HT-29 (cell line): ENCODE results near the gene NATD1. TPM values are rescaled to one million over a fixed set of nuclear protein-coding genes. Genes with fewer than 3 reads are reported as not detected.
A peak's percentile ranks its signal among the peaks of the same experiment; 100 is the strongest.

Source experiments
- DNase-seq: peaks from one replicate; pipeline ENCODE4 v3.0.0-alpha.2; 2015; ENCODE audit warnings: low spot score
- total RNA-seq: library from RNA; depleted of rRNA; stranded (reverse); fragments of >200 nt; shearing (Covaris generic); gene quantifications from 2 replicates; pipeline ENCODE4 v1.2.3, GENCODE V29; 2014; rRNA removed

NATD1 gene, protein sequence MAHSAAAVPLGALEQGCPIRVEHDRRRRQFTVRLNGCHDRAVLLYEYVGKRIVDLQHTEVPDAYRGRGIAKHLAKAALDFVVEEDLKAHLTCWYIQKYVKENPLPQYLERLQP
- total RNA-seq, result 0.97 and 1.1 TPM in 2 replicates

DNA sequence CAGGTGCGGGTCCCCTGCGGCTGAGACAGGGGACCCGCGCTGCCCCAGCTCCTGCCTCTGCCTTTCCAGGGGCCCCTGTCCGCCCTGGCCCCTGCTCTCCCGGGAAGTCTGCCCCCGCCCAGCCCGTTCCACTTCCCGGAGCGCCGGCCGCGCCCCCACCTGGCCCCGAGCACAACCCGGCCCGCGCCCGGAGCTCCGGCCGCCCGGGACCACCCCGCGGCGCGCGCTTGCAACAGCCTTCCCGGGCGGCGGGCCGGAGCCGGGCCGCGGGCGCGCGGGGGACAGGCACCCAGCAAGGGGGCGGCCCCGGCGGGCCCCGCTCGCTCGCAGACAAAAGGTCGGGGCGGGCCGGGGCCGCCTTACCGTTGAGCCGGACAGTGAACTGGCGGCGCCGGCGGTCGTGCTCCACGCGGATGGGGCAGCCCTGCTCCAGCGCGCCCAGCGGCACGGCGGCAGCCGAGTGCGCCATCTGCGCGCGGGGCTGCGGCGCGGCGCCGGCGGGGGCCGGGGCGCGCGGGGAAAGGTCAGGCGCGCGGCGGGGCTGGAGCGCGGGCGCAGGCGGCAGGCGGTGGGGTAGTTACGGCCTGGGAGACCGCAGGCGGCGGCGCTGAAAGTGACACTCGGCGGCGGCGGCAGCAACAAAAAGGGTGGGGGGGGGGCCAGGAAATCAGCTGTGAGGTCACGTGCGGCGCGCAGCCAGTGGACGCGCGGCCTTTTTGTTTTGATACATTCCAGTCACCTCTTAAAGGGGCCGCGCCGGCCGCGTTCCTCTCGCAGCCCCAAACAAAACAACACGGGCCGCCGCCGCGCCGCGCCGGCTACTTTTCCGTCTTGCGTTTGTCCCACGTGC lies at the start of gene NATD1:
TSS of gene NATD1 (minus strand) at position 615 of the 850 bp plus-strand sequence. CDS start at position 469, 146 bp downstream.
- DNase-seq, result peak; percentile 57

DNA sequence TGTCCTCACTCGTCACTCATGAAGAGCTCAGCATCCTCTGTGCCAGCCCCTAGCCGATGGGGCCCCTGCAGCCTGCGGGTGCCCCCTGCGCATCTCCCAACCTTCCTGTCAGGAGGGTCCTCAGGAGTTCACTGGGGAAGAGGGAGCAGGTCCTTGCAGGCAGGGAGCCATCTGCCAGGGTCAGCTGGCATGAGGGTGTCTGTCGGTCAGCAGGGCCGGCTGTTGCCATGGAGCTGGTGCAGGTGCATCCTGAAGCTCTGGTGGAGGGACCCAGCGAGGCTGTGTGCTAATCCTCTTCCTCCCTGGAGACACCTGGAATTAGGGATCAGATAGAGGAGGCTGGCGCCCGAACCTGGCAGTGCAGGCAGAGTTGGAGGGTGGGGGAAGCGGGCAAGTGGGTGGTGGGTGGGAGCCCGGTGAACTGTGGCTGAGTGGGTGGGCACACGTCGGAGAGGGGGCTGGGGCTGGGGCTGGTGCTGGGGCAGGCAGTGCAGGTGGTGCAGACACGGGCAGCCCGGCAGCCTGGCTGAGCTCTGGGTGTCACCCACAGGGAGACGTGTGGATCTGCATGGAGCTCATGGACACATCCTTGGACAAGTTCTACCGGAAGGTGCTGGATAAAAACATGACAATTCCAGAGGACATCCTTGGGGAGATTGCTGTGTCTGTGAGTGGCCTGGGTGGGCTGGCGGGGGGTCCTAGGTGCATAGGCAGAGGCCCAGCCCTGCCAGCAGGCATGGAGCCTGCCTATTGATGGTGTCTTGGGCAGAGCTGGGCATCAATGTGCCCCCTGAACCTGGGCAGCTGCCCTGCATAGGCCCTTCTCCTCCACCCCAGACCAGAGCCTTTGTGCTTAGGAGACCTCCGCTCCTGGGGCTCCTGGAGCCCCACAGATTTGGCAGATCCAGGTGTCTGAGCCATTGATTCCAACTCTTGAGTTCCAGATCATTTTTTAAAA lies 48.7 kb upstream of the NATD1 start:
- no peak for DNase-seq

DNA sequence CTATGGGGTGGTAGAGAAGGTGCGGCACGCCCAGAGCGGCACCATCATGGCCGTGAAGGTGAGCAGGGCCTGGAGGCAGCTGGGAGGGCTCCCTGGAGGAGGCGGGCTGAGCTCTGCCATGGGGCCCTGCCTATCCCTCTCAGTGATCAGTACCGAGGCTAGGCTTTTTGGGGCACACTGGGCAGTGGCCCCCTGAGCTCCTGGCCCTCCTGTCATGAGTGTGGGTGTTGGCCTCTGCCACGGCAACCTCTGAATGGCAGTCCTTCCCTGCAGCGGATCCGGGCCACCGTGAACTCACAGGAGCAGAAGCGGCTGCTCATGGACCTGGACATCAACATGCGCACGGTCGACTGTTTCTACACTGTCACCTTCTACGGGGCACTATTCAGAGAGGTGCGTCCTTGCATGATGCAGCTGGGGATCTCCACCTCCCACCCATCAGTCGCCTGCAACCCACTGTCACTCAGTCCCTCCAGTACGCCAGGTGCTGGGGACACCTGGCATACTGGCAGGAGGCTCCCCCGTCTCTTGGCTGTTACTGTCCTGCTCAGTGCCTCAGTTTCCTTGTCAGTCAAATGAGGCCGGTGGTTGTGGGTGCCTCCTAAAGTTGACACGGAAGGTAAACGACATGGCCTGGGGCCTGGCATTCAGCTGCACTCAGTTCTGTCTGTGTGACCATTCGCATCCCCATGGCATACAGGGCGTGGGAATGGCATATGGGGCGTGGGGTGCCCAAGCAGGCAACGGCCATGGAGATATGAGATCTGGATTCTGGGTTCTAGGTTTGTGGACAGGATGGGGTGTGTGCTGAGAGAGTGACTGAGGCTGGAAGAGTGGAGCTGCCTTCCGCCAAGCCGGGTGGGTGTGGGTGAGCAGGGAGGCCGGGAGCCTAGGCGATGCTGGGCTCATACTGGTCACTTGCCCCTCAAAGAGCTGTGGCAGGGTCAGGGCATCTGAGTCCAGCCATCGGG lies 47.7 kb upstream of the NATD1 start:
- no peak for DNase-seq

DNA sequence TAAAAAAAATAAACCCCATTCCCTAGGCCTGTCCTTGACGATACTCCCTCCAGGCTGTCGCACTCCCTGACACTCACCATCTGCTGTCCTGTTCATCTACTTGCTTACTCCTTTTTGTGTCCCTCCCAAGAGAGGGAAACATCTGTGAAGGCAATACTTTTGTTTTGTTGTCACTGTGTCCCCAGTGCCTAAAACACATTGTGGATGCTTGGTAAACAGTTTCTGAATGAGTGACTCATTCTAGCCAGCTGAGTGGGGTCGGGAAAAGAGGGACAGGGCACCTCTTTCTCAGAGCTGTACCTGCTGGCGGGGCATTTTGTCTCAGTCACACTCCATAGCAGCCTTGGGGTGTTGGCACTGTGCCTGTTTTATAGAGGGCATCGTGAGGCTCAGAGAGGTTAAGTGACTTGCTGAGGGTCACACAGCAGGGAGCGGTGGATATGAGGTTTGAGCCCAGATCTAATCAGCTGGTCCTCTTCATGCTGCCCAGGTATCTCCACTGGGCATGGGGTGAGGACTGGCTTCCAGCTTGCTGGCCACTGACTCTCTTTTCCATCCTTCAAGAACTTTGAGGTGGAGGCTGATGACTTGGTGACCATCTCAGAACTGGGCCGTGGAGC lies 46.9 kb upstream of the NATD1 start:
- DNase-seq, result no peak

DNA sequence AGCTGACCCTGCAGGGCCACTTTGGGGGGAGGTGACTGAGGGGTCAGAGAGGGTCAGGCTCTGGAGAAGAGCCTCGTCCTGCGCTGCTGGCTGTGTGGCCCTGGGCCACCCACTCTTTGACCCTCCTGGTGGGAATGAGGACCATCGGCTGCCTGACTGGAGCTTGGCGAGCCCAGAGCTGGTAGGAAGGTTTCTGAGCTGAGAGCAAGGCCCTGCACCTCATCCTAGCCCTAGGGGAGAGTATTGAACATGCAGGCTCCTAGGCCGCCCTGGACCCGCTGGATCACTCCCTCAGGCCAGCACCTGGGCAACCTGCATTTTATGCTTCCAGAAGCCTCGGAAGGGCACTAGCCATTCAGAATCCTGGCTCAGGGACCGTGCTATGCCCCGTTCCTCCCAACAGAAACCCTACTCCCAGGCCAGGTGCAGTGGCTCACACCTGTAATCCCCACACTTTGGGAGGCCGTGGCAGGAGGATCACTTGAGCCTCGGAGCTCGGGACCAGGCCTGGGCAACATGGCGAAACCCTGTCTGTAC lies 45.8 kb upstream of the NATD1 start:
- DNase-seq, result no peak

DNA sequence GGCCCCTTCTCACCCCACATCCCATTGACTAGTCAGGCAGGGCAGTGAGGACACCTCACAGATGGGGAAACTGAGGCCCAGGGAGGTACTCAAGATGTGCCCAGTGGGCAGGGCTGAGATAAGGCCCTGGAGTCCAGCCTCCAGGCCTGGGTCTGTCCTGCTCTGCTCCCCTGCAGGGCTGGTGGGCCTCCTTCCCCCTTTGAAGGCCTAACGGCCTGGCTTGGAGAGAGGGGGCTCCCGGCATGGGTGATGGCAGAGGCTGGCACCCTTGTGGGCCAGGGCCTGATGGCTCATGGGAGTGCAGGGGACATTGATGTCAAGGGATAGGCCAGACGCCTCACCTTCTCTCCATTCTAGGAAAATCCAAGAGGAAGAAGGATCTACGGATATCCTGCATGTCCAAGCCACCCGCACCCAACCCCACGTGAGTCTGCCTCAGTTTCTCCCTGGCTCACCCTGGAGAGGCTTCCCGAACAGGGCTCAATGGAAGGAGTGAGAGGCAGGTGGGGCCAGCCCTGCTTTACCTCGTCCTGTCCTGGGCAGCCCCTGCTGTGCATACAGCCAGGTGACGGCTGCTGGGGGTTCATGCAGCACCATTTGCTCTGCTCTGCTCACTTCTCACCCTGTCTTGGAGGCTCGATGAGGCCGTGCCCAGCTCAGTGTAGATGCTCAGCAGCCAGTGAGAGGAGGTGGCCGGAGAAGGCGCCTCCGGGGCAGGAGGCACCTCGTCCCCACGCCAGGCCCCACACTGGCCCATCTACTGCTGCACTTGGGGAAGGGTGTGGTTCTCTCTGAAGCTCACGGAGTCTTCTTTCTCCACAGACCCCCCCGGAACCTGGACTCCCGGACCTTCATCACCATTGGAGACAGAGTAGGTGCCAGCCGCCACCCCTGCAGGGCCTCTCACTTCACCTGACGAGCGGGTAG lies 45.1 kb upstream of the NATD1 start:
- no peak for DNase-seq

DNA sequence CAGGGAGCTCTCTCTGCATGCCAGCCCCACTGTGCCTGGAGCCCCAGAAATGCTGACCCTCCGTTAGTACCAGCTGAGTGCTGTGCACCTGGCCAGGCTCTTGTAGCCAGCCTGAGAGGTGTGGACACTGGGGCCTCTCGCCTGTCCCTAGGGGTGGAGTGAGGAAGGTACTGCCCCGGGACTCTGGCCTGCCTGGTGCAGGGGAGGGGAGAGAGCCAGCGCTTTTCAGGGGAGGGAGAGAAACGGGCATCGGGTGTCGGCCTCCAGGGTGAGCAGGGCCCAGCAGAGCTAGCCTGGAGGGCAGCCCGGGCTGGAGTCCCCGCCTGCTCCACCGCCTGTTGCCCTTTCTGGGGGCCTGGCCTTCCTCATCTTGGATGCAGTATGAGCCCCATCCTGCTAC lies 44.4 kb upstream of the NATD1 start:
- no peak for DNase-seq

DNA sequence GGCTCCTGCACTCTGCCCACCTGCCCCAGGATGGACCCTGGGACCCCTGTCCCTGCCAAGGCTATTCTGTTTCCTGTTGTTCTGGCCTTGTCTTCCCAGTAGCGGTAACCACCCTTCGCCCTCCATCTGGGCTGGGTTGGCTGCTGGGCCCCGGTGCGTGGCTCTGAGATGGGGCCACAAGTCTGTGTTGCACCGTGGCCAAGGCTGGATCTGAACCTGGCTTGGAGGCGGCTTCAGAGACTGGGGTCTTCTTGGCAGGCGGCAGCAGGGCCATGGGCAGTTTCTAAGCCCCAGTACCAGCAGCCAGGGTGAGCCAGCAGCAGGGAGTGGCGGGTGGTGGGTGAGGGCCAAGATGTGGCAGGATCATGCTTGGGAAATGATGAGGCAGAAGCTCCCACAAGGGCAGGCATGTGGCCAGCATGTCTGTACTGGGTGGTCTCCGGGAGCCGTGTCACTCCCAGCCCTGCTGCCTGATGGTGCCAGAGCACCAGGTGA lies 43.9 kb upstream of the NATD1 start:
- DNase-seq, result no peak

DNA sequence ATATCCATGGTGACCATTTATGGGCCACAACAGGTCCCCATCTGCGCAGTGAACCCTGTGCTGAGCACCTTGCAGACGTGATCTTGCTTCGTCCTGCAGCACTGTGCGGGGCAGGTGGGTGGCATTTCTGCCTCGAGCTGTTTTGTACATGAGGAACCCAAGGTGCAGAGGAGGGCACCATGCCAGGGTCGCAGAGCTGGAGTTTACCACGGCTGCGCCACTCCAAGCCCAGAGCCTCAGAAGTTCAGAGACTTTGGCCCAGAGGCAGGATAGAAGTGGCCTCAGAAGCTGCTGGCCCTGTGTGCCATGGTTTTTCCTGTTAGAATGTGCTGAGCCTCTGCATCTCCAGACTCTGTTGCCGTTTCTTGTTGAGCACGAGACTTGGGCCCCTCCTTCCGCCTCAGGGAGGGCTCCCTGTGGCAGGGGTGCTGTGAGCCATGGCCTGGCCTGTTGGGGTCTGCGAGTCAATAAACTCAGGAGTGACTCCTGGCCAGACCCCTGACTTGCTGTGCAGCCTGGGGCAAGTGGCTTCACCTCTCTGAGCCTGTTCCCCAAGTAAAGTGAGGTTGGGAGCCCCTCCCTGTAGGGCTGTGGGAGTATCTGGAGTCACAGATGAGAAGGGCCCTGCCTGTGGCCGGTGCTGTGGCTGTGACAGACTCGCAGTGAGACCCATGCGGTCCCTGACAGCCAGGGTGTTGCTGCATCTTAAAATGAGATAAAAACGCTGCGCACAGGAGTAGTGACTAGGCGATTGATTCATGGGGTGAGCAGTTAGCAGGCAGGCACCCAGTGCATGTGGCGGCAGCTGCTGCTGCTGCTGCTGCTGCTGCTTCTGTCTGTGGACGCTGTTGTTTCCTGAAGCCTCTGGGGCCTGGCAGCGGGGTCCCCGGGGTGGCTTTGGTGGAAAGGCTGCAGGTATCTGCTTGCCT lies 43.2 kb upstream of the NATD1 start:
- no peak for DNase-seq

DNA sequence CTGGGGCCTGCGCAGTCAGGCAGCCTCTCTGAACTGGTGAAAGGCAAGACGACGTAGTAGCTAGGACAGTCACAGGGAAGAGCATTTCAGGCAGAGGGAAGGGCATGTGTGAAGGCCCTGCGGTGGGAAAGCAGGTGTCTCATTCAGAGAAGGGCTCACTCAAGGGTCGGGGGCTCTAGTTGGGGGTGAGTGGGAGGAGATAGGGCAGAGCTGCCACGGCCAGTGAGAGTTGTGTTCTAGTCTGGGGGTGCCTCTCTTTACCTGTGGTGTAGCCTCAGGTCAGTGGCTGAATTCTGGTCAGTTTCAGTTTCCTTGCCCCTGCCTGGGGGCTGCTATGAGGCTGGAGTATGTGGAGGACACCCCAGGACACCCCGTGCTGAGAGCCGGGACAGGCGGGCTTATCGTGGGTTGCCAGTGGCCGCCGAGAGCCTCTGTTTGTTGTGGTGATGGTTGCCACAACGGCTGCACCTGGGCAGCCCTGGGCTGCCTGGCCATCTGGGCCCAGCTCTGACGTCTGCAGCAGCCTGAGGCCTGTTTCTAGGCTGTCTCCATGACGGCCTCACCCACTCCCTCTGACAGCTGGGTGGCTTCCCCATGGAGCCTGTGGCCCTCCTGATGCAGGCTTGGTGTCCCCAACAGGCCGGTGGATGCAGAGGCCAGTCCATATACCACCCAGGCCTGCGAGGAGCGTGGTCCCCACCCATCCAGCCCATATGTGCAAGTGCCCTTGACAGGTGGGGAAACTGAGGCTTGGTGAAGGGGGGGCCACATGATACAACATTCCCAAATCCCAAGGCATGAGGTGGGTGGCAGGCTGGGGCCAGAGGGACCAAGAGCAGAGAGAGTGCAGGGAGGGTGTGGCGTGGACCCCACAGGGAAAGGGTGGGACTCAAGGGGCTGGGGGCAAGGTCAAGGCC lies 42.1 kb upstream of the NATD1 start:
- DNase-seq, result peak; percentile 48

DNA sequence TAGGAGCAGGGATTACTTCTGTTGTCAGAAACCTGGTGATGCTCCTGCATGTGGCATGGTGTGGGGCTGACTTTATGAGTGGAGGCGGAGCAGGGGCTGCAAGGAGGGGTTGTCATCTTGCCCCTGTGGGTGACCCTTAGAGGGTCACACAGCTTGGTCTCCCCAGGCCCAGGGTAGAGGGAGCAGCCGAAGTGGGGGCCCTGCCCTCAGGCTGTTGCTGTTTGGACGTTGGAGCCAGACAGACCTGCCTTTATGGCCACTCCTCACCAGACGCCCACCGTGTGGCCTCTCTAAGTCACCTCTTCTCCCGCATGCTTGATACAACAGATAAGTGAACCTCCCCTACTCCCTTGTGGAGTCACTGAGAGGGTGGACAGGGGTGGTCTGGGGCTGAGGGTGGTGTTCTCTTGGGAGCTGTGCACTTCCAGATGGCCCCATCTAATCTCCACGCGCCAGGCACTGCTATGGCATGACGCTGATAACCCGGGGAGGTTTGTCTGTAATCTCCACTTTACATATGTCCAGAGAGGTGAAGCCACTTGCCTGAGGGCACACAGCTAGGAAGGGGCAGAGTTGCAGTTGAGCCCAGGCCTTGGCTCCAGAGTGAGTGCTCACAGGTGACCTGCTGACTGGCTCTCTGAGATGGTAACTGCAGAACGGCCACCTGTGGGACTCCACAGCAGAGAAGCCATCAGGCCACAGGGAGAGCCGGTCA lies 41.3 kb upstream of the NATD1 start:
- DNase-seq, result no peak

DNA sequence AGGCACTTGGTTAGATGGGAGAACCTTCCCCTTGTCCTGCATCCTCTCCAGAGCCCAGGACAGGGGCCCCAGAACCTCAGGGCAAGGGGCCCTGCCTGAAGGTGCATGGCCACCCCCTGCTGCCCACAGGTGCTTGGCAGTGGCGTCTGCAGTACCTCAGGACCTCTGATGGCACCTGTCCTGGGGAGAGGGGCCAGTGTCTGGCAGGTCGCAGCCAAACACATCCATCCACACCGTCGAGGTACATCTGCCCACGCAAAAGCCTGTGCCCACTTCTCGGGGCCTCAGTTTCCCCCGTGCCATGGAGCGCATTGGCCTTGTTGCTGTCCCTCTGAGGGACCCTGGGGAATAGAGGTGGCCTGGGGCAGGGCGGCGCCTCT lies 40.6 kb upstream of the NATD1 start:
- DNase-seq, result no peak

DNA sequence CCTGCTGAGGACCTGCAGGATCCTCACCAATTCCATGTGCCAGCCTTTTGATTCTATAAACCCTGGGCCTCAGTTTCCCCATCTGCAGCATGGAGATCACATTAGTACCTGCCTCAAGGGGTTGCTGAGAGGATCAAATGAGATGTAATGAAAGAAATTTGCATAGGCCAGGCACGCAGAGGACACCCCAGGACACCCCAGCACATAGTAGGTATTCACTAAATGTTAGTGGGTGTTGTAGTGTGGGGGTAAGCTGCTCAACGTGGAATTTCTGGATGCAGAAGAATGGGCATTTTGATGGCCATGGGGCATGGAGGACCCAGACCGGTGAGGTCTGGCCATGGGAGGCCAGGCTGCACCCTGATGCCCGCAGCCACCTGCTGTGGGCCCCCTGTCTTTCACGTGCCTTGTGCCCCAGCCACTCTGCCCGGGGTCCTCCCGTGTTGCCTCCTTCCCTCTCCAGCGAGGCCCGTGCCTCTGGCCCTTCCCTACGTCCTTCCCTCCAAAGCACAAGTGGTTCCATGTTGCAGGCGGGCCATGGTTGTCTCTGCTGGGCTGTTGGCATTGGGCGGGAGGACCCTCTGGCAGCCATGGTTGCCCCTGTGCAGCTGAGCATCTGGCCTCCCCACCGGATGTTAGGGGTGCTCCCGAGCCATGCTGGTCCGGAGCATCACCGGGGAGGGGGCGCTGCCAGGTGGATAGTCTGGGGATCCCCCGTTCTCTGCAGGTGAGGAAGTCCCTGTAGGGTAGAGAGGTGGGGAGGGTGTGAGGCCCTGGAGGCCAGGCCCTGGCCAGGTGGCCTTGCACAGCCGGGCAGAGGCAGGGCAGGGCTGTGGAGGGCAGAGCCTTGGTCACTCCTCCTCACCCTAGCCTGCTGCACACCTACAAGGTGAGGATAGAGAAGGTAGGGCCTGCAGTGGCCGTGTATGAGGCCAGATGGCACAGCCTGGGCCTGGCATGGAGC lies 39.9 kb upstream of the NATD1 start:
- no peak for DNase-seq

DNA sequence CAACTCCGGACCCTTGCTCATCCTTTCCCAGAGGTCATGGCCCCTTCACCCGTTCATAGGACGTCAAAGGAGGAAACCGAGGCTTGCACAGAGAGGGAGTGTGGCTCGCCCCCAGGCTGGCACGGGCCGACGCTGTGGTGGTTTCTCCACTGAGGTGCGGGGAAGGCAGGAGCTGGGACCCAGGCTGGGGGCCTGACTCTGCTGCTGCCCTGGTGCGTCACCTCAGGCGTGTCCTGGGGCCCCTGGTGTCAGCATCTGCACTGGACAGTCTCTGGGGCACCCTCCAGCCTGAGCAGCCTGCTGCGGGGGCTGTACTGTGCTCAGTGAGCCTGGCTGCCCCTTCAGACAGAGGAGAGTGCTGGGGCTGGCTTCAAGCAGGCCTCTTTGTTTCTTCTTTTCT lies 38.7 kb upstream of the NATD1 start:
- DNase-seq, result no peak

DNA sequence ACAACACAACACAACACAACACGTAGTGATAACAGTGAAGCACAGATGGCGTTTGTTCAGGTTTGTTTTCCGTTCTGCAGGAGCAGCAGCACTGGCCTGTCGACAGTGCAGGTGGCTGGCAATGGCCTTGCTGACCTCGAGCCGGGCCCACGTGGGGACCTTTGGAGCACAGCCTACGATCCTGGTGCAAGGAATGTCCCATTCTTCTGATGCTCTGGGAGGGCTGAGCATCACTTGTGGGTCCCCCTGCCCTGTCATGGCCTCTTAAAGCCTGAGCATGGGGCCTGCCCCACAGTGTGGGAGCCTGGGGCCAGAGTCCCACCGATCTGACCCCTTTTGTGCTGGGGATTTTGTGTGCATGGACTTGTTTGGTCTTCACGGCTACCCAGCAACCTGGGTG lies 38.1 kb upstream of the NATD1 start:
- no peak for DNase-seq
